HG03139 (cell line): ENCODE data around the gene ZNF862.

Experiments
- ATAC-seq: cut with Tn5 transposase; IDR thresholded peaks from one replicate; pipeline ENCODE4 v1.9.1; 2021; ENCODE audit not compliant: unreplicated experiment

Gene ZNF862

DNA sequence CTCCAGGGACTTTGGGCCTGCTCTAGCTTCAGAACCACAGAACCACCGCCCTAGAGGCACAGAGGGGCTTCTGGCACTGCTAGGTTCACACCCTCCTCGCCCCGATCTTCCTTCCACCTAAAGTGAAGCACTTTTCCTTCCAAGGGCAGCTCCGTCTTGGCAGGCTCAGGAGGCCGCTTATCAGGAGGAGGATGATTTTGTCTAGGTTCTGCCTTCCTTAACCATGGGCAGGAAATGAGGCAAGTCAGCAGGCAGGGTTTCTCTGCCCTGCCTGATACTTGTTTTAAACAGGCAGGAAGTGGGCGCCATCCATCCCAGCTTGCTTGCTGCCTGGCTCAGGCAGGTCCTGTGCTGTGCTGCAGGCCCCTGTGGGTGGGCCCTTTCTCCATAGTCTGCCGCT is 27.3 kb downstream of the ZNF862 start:
- peak; percentile 48 for ATAC-seq

DNA sequence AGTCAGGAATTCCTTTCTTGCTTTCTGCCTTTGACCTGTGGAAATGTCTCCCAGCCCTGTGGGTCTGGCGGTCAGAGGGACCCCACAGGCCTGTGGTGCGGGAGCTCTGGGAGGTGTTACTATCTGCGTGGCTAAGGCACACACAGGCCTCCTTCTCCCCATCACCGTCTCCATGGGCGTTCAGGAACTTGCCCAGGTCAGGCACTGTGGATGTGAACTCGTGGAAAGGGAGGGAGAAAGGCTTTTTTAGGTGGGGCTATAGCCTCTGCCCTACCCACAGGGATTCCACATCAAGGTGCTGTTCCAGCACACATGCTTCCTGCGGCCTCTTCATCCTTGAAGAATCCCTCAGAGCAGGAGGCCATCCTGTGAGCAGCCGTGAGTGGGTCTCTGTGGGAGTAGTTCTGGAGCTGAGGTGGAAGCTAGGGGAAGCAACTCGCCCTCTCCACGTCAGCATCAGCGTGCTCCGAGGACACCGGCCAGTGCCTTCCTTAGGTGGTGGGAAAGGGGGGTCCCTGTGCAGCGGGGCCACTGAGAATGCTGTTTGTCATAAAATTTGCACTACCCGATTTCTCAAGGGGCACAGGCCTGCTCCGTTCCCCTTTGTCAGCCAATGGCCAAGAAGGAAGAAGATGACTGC is 28.1 kb downstream of the ZNF862 start:
- ATAC-seq = no peak

DNA sequence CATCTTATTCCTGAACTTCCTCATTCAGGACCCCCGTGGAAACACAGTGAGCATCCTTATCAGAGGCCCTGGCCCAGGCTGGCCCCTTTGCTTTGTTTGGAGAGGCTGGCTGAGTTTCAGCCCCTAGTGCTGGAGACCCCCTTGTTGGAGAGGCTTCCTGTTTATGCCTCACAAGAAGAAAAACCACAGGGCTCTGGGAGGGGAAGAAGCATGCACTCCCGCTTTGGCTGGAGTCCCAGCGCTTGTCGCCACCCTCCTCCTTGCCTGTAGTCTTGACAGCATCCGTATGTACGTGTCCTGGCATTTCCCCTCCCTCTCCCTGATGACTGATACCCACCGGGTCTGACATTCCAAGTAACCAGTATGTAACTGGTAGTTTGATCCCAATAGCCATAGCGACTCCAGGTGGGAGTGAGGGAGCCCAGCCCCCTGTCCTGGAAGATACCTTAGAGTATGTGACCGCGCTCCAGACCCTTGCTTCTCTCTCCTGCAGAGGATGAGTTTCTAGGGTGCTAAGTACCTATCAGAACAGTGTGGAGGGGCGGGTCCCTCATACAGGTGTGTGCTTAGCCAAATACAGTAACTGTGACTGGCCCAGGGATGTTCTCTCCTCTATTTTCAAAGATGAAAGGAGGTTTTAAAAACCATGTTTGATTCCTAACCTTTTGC is 28.7 kb downstream of the ZNF862 start:
- no peak for ATAC-seq

DNA sequence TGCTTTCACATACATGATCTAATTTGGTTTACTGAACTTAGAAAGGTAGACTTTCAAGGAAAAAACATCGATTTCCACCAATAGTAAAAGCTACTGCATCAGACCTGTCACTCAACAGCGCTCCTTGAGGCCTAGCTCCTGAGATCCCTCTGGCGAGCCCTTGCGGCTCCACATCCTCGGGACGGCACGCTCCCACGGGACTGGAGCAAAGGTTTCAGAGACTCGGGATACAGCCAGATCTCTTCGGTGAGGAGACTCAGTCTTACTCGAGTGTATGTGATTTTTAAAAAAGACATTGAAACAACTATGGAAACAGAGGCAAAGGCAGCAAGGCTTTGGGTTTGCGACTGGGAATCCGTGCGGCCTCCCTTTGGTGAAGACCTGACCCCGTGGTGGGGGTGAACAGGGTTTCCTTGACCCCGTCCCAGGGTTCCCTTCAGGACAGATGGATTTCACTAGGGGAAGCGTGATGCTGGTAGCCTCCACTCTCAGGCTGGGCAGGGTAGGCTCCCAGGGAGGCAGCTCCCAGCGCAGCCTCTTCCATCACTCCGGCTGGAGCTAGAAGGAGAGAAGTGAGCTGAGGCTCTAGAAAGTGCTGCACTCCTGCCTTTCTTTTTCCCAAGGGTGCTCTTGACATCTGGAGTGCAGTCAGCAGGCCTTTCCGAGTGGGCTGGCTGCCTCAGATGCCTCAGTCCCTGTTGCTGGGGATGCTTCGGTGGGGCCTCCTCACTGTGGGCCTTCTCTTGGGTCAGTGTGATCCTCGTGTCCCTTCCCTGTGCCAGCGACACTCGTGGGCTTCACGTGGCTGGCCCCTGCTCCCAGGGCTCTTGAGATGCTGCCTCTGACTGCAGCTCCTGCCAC is 29.8 kb downstream of the ZNF862 start:
- no peak for ATAC-seq

DNA sequence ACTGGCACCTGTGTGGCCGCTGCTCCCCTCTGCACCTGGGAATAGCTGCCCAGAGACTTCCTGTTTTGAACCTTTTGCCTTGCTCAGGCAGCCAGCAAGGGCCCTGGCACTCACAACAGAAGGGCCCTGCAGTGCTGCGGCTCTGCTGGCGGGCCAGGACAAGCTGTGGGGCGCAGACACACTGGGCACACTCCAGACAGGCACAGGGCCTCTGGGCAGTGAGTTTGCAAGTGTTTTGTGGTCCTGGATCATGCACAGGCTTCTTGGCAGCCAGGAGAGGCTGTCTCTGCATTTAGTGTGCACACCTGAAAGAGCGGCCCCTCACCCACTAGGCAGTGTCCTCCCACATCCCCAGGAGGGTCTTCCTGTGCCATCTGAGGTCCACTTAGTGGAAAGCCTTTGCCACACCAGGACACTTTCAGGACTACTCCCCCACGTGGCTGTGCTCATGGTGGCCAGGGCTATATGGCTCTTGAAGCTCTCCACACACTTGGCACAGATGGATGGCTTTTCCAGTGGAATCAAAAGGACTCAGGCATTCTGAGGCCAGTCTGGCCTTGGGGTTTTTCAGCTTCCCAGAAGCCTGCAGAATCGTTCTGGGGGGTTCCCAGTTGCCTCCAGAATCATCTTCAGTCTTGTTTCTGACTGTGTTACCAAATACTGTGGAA is 30.6 kb downstream of the ZNF862 start:
- ATAC-seq = no peak

DNA sequence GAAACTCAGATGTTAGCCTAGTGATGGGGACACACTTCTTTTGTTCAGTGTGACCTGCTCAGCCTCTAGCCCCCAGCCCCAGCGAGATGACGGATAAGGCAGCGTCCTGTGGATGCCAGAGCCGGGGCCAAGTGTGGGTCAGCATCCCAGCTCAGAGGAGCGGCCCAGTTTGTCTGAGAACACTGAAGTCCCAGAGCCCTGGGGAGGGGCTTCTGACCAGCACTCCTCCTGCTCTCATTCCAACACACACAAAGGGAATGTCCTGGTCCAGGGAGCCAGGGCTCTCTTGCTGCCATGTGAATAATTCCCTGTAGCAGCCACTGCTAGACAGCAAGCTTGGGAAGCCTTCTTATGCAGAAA is 31.1 kb downstream of the ZNF862 start:
- no peak for ATAC-seq

DNA sequence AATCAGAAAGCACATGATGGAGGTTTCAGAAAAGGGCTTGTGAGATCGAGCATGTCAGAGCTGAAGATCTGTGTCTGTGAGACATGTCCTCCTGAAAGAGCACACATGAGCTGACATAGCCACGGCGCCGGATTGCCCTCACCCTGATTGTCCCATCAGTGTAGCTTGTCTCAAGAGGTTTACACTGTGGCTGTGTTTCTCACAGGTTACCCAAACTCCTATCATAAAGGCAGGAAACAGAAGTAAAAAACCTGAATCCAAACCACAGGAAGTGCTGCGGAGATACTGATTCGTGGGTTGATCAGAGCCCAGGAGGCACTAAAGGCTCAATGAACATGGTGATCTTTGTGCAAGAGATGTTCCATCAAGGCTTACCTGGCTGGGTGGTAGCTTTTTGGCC is 31.7 kb downstream of the ZNF862 start:
- ATAC-seq = no peak

DNA sequence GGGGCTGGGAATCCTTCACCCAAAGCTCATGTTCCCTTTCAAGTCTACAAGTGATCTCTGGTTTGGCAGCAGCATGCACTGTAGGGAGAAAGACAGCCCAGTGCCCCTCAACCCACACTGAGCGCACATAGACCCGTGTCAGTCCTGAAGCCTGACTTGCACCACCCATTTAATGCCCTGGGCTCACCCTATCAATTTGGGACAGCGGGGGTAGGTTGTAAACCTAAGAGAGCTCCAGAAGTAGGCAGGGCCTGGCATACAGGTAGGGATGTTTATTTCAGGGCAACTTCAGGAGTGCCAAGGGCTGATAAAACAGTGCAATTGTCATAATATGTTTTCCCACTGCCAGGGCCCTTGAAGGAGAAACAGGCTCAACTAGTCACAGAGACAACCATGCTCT is 32.1 kb downstream of the ZNF862 start:
- ATAC-seq = no peak

DNA sequence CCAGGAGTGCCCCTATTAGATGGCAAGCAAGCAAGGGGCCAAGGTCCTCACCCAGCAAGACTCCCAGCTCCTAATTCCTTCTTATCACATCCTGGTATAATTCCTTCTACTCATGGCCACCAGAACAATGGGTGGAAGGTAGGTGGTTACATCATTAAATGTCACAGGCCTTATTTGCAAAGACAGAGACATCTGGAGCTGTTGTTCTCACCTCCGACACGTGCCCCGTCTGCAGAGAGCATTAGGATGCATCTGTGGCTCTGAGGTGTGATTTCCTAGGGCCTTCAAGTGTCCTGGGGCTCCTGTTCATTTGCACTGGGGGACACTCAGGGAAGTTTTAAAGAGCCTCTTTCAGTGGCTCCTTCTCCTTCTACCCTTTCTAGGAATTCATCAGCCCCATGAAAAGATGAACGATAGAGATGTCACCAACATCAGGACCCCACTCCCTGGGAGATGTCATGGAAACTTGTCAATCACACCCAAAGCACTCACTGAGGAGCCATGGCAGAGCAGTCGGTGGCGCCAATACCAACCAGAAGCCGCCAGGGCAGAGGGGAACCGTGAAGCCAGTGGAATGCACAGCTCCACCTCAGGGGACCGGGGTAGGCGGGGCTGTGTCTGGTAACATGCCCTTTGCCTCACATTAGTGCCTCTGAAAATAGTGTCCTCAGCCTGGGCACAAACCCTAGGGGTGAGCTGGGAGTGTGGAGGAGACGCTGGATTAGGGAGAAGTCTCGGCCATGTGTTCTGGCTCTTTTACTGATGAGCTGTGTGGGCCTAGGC is 32.7 kb downstream of the ZNF862 start:
- no peak for ATAC-seq

DNA sequence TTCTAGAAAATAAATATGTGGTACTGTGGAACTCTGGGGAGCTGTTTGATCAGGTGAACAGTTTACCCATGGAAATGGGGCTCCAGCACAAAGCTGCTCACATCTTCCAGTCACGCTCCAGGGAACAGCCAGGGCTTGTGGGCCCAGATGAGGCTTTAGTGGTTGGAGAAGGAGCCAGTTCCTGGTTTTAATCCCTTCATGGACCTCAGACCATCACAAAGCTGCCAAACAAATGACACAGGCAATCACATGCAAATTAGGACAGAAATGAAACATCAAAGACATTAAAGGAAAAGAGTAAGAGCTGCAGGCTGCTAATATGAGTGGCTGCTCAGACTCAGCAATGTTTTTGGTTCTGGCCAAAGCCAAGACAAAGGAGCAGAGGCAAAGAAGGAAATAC is 33.4 kb downstream of the ZNF862 start:
- ATAC-seq = no peak

DNA sequence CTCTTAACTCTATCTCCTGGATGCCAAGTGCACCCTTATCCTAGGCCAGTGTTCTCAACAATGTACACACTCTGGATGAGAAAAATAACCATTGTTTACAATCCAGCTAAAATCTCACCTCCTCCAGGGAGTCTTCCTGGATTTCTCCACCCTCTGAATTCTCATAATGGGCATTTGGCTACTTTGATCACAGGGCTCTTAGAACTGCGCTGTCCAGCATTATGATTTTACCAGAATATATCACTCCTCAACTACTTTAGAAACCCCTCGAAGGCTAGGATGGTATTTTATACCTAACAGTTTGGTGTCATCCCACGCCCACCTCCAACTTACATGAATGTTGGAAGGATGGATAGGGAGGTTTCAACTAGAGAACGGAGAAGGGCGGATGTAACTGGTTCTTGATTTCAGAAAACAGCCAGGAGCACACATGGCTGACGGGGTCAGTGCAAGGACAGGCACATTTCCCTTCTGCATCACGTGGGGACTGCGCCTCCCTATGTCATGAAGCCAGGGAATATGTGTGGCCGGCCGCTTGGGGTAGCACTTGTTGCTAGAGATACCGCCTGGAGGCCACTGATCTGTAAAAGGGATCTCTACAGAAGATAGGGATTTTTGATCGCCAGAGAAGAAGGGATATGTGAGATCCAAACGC is 34.4 kb downstream of the ZNF862 start:
- no peak for ATAC-seq

DNA sequence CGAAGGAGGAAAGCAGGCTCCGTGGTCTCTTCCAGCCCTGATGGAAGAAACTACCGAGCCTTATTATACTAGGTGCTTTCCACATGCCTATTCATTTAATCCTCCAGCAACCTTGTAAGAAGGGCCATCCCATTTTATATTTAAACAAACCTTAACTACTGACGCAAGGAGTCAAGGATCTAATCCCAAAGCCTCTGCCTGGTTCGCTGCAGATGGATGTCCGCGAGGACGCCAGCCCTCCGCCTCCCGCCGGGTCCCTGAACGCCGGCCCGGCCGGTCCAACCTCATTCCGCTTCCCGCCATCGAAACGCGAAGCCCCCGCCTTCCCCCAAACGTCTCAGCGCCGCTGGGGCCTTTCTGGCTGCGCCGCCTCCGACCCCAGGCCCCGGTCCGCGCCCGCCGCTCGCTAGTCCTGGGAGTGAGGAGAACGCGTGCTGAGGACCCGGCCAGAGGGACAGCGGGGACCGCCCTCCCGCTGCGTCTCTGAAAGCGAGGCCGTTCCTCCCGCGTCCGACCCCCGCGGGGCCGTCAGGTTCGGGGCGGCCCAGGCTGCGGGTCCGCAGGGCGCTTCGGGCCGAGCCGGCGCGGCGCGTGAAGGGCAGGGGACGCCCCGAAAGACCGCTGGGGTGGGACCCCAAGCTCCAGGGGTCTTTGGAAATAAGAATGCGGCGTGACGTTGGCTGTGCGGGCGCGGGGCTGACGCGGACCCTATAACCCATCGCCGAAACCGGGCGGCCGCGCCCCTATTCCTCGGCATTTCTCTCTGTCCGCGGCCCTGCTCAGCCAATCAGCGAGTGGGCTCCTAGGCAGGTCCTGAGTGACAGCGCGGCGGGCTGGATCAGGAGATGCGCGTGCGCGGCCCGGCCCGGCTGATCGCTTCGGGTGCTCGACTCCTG is 35.1 kb downstream of the ZNF862 start, which contains the start of gene ATP6V0E2:
Gene ATP6V0E2, plus strand, starts transcription at position 896 of the 896 bp plus-strand sequence. CDS start 97 bp downstream, outside the sequence.
- peak; percentile 82 for ATAC-seq

DNA sequence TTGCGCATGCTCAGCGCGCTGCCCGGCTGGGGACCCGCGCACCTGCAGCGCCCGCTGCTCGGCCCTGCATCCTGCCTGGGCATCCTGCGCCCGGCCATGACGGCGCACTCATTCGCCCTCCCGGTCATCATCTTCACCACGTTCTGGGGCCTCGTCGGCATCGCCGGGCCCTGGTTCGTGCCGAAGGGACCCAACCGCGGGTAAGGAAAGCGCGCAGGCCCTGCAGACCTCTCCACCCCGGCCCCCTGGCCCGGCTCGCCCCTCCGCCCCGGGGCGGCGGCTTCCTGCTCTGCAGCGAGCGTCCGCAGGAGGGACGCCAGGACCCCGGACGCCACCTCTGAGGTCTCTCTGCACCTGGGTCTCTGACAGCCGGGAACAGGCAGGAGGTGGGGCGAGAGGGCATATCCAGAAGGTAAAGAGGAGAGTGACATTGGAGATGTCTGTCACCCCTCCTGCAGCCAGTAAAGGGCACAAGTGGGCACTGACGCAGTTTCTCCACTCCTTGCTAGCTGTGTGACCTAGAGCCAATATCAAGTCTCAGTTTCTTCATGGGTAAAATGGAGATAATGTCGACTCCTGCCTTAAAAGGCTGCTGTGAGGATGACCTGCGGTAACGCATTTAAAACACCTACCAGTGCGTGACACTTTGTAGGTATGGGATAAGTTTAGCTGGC is 35.9 kb downstream of the ZNF862 start:
- ATAC-seq = no peak

DNA sequence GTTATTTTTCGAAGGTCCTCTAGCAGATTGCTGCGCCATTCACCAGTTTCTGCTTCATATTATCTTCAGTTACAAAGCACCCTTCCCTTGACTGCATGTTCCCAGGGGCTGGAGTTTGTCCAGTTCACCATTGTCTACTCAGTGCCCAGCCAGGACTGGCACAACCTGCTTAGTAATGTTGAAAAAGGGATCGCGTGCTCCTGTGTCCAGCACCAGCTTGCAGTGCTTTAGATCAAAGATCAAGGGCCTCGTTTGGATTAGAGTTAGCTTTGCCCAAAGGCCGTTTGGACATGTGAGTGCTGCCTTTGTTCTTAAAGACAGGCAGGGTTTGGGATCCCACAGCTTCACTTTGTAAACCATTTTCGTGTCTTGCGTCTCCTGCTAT is 36.5 kb downstream of the ZNF862 start:
- ATAC-seq = no peak

DNA sequence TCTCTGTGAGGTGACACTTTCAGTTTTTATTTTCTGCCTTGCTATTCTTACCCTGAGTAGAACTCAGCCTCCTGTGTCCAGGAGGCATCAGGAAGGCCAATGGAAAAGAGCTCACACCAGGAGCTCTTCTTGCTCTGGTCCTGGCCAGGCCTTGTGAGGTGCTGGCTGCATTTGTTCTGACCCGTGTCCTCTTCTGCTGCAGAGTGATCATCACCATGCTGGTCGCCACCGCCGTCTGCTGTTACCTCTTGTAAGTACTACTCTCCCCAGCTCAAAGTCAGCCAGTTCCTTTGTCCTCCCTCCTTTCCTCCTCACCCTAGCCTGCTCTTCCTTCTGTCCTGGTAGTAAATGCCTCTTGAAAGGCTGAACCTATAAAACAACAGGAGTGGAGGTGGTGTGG is 37.2 kb downstream of the ZNF862 start:
- no peak for ATAC-seq

DNA sequence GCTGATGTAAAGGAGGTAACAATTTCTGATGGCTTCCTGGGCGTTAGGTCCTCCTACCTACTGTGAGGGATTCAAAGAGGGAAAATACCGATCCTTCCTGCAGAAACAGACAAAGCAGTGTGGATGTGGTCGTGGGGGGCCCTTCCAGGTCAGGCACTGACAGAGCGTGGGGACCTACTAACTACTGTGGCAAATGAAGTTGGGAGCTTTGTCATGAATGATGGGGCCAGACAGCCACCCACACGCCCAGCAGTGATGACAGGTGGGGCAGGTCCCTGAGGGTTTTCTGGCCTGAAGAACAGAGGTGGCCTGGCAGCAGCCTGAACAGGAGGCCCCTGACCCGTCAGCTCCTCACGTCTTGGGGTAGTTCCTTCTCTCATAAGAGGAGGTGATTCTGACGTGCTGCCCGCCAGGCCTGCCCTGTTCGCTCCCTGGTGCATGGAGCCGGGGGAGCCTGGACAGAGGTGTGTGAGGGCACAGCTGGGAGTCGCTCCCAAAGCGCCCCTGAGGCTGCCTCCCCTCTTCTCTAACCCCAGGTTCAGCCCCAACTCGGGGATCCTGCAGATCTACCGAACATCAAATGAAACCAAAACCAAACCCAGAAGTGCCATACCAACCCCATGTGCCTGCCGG is 39.8 kb downstream of the ZNF862 start:
- no peak for ATAC-seq

DNA sequence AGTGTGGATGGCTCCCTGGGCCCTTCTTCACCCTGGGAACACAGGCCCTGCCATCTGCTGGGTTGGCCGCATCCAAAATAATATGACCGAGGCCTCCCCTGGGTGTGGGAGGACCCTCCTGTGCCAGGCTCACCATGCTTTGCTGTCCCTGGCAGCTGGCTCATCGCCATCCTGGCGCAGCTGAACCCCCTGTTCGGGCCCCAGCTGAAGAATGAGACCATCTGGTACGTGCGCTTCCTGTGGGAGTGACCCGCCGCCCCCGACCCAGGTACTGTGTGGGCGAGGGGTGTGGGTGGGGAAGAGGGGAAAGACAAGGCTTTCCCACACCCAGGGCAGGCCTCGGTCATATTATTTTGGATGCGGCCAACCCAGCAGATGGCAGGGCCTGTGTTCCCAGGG is 40.3 kb downstream of the ZNF862 start:
- no peak for ATAC-seq

DNA sequence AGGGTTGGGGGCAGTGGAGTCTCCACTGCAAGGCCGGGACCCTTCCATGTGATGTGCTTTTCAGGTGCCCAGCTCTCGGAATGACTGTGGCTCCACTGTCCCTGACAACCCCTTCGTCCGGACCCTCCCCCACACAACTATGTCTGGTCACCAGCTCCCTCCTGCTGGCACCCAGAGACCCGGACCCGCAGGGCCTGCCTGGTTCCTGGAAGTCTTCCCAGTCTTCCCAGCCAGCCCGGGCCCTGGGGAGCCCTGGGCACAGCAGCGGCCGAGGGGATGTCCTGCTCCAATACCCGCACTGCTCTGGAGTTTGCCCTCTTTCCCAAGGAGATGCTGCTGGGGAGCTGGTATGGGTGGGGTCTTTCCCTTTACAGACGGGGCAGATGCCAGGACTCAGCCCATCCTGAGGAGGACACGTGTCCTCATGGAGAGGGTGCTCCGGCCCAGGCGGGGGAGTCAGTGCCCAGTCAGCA is 41.1 kb downstream of the ZNF862 start:
- ATAC-seq = no peak
